HepG2 (cell line): ENCODE measurements around the gene DTNA. TPM values are rescaled to one million over a fixed set of nuclear protein-coding genes. Genes with fewer than 3 reads are reported as not detected.

Experiments
- CC2D1A ChIP-seq: sonication (generic); formaldehyde crosslinking; IDR thresholded peaks from 2 replicates; pipeline ENCODE4 v1.8.1; 2023; ENCODE audit warnings: mild to moderate bottlenecking, missing genetic modification reagents
- GFI1 ChIP-seq: sonication (generic); formaldehyde crosslinking; IDR thresholded peaks from 2 replicates; pipeline ENCODE4 v1.5.0; 2020; ENCODE audit warnings: missing genetic modification reagents, mild to moderate bottlenecking, borderline replicate concordance
- KDM6A ChIP-seq: IDR thresholded peaks from 2 replicates; pipeline ENCODE4 v1.6.1; 2016; ENCODE audit warnings: low read depth
- KMT2B ChIP-seq: IDR thresholded peaks from 2 replicates; pipeline ENCODE4 v1.6.1; 2016; ENCODE audit warnings: missing genetic modification reagents, missing compliant biosample characterization
- MED1 ChIP-seq: sonication (generic); formaldehyde crosslinking; IDR thresholded peaks from 2 replicates; pipeline ENCODE4 v1.4.0; 2020; ENCODE audit warnings: missing genetic modification reagents
- MEIS2 ChIP-seq: sonication (generic); formaldehyde crosslinking; IDR thresholded peaks from 2 replicates; pipeline ENCODE4 v1.9.0; 2021; ENCODE audit warnings: mild to moderate bottlenecking, missing genetic modification reagents
- POLR2AphosphoS2 ChIP-seq: IDR thresholded peaks from 2 replicates; pipeline ENCODE4 v1.6.1; 2011; ENCODE audit warnings: low read depth, low read length, improper control_type of control experiment
- RFXANK ChIP-seq: IDR thresholded peaks from 2 replicates; pipeline ENCODE4 v1.6.1; 2016
- ZFP1 ChIP-seq: IDR thresholded peaks from 2 replicates; pipeline ENCODE4 v1.6.1; 2016
- ZFP90 ChIP-seq: sonication (generic); formaldehyde crosslinking; IDR thresholded peaks from 2 replicates; pipeline ENCODE4 v1.8.0; 2022; ENCODE audit warnings: missing genetic modification reagents, mild to moderate bottlenecking, inconsistent platforms, borderline replicate concordance
- ZNF343 ChIP-seq: sonication (generic); formaldehyde crosslinking; IDR thresholded peaks from 2 replicates; pipeline ENCODE4 v1.4.0; 2020; ENCODE audit warnings: mild to moderate bottlenecking, missing genetic modification reagents
- ZNF780A ChIP-seq: sonication (generic); formaldehyde crosslinking; IDR thresholded peaks from 2 replicates; pipeline ENCODE4 v1.8.0; 2022; ENCODE audit warnings: mild to moderate bottlenecking, missing genetic modification reagents, moderate library complexity
- ZNF879 ChIP-seq: sonication (generic); formaldehyde crosslinking; IDR thresholded peaks from 2 replicates; pipeline ENCODE4 v1.8.1; 2023; ENCODE audit warnings: missing genetic modification reagents
- polyA plus RNA-seq, 8 experiments: library from polyadenylated mRNA; depleted of rRNA in 3 of 8; stranded (reverse) in 7 of 8; unstranded in 1 of 8; fragments of >200 nt; fragmentation: Illumina TruSeq in 4 of 8; extraction: Trizol in 4 of 8; gene quantifications; 2 replicates each; pipeline versions ENCODE4 v1.2.1 to v1.2.3, GENCODE V29; 2011 to 2016; ENCODE audit warnings: low read depth in 4 of 8, missing spikeins in 1 of 8, mixed read lengths in 1 of 8; ENCODE audit not compliant: insufficient read depth in 1 of 8
- total RNA-seq, 5 experiments: library from RNA; depleted of rRNA; stranded (reverse); fragments of >200 nt; fragmentation: Illumina TruSeq; extraction: Trizol; gene quantifications; 2 replicates each; pipeline ENCODE4 v1.2.3, GENCODE V29; 2016; ENCODE audit warnings: low read depth in 1 of 5
- TF ChIP-seq, protein P1 (sequence below): sonication (generic); formaldehyde crosslinking; IDR thresholded peaks from 2 replicates; pipeline ENCODE4 v1.5.0; 2020; ENCODE audit warnings: missing genetic modification reagents
- TF ChIP-seq, protein P2 (sequence below): sonication (generic); formaldehyde crosslinking; IDR thresholded peaks from 2 replicates; pipeline ENCODE4 v1.5.0; 2020; ENCODE audit warnings: missing genetic modification reagents, mild to moderate bottlenecking, borderline replicate concordance
- TF ChIP-seq, protein P3 (sequence below): sonication (generic); formaldehyde crosslinking; IDR thresholded peaks from 2 replicates; pipeline ENCODE4 v1.5.0; 2020; ENCODE audit warnings: missing genetic modification reagents, mild to moderate bottlenecking, borderline replicate concordance
- TF ChIP-seq, protein P4 (sequence below): sonication (generic); formaldehyde crosslinking; IDR thresholded peaks from 2 replicates; pipeline ENCODE4 v1.9.0; 2022; ENCODE audit warnings: missing genetic modification reagents, mild to moderate bottlenecking, borderline replicate concordance
- TF ChIP-seq, protein P5 (sequence below): sonication (generic); formaldehyde crosslinking; IDR thresholded peaks from 2 replicates; pipeline ENCODE4 v1.5.1; 2020; ENCODE audit warnings: mild to moderate bottlenecking, missing genetic modification reagents, moderate library complexity
- TF ChIP-seq, protein P6 (sequence below): sonication (generic); formaldehyde crosslinking; IDR thresholded peaks from 2 replicates; pipeline ENCODE4 v1.4.0; 2020; ENCODE audit warnings: missing genetic modification reagents
- TF ChIP-seq, protein P7 (sequence below), 2 experiments: sonication (generic) in 1 of 2; formaldehyde crosslinking in 1 of 2; IDR thresholded peaks; 2 replicates each; pipeline versions ENCODE4 v1.4.0 to v1.6.1; 2018 to 2020; ENCODE audit warnings: missing genetic modification reagents in 2 of 2, borderline replicate concordance in 1 of 2, low read depth in 1 of 2, mild to moderate bottlenecking in 1 of 2, missing biosample characterization in 1 of 2

Gene DTNA
- total and polyA plus RNA-seq, 2 of the 13 experiments (the other 11 are each of a cell fraction or from before 2014, with no cell fraction given): 8.5 to 29.0 TPM

DNA sequence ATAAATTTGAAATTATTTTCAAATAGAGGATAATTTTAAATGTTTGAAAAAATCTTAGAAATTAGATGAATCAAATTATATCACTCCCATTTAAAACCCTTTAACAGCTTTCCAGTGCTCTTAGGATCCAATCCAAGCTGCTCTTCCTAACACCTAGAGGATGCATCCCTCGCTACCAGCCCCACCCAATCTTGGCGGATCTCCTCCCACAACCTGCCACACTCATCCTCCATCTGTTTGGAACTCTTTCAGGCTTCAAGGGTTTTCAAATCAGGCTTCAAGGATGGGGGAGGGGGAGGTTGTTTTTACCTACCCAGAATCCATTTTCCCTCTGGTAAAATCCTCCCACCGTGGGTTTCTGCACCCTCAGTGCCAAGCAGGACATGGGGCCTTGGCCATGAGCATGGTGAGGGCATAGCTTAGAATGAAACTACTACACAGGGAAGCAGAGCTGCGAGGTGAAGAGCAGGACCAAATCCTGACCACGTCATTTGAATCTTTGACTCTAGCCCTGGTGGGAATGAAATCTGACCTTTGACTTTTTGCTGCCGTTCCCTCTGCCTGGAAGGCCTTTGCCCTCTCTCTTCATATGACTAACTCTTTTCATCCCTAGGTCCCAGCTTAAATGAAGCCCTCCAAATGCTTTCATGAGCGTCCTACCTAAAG, 218.1 kb downstream of the DTNA start (continued):
- TF ChIP-seq, protein P1, sequence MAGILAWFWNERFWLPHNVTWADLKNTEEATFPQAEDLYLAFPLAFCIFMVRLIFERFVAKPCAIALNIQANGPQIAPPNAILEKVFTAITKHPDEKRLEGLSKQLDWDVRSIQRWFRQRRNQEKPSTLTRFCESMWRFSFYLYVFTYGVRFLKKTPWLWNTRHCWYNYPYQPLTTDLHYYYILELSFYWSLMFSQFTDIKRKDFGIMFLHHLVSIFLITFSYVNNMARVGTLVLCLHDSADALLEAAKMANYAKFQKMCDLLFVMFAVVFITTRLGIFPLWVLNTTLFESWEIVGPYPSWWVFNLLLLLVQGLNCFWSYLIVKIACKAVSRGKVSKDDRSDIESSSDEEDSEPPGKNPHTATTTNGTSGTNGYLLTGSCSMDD (CRISPR knock-in tag): no peak
- TF ChIP-seq, protein P2, sequence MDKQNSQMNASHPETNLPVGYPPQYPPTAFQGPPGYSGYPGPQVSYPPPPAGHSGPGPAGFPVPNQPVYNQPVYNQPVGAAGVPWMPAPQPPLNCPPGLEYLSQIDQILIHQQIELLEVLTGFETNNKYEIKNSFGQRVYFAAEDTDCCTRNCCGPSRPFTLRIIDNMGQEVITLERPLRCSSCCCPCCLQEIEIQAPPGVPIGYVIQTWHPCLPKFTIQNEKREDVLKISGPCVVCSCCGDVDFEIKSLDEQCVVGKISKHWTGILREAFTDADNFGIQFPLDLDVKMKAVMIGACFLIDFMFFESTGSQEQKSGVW (CRISPR knock-in tag): no peak
- TF ChIP-seq RFXANK (CRISPR knock-in tag) (peak; percentile 47; the same call in 1 of the 2 replicates), ZNF343 (CRISPR knock-in tag) (no peak), ZNF780A (CRISPR knock-in tag) (no peak), MEIS2 (CRISPR knock-in tag) (peak; percentile 68; the same call in 1 of the 2 replicates), ZNF879 (no peak), ZFP90 (CRISPR knock-in tag) (no peak), MED1 (CRISPR knock-in tag) (peak; percentile 83), KMT2B (CRISPR knock-in tag) (peak; percentile 60; the same call in 1 of the 2 replicates), ZFP1 (no peak), CC2D1A (CRISPR knock-in tag) (no peak), KDM6A (peak; percentile 78), GFI1 (peak; percentile 87), POLR2AphosphoS2 (no peak)
- TF ChIP-seq, protein P3, sequence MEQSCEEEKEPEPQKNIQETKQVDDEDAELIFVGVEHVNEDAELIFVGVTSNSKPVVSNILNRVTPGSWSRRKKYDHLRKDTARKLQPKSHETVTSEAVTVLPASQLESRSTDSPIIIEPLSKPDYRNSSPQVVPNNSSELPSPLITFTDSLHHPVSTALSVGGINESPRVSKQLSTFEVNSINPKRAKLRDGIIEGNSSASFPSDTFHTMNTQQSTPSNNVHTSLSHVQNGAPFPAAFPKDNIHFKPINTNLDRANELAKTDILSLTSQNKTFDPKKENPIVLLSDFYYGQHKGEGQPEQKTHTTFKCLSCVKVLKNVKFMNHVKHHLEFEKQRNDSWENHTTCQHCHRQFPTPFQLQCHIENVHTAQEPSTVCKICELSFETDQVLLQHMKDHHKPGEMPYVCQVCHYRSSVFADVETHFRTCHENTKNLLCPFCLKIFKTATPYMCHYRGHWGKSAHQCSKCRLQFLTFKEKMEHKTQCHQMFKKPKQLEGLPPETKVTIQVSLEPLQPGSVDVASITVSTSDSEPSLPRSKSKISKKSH (CRISPR knock-in tag): no peak
- TF ChIP-seq, protein P4, sequence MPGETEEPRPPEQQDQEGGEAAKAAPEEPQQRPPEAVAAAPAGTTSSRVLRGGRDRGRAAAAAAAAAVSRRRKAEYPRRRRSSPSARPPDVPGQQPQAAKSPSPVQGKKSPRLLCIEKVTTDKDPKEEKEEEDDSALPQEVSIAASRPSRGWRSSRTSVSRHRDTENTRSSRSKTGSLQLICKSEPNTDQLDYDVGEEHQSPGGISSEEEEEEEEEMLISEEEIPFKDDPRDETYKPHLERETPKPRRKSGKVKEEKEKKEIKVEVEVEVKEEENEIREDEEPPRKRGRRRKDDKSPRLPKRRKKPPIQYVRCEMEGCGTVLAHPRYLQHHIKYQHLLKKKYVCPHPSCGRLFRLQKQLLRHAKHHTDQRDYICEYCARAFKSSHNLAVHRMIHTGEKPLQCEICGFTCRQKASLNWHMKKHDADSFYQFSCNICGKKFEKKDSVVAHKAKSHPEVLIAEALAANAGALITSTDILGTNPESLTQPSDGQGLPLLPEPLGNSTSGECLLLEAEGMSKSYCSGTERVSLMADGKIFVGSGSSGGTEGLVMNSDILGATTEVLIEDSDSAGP (CRISPR knock-in tag): peak; percentile 46; the same call in 1 of the 2 replicates
- TF ChIP-seq, protein P5, sequence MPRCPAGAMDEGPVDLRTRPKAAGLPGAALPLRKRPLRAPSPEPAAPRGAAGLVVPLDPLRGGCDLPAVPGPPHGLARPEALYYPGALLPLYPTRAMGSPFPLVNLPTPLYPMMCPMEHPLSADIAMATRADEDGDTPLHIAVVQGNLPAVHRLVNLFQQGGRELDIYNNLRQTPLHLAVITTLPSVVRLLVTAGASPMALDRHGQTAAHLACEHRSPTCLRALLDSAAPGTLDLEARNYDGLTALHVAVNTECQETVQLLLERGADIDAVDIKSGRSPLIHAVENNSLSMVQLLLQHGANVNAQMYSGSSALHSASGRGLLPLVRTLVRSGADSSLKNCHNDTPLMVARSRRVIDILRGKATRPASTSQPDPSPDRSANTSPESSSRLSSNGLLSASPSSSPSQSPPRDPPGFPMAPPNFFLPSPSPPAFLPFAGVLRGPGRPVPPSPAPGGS (CRISPR knock-in tag): no peak
- TF ChIP-seq, protein P6, sequence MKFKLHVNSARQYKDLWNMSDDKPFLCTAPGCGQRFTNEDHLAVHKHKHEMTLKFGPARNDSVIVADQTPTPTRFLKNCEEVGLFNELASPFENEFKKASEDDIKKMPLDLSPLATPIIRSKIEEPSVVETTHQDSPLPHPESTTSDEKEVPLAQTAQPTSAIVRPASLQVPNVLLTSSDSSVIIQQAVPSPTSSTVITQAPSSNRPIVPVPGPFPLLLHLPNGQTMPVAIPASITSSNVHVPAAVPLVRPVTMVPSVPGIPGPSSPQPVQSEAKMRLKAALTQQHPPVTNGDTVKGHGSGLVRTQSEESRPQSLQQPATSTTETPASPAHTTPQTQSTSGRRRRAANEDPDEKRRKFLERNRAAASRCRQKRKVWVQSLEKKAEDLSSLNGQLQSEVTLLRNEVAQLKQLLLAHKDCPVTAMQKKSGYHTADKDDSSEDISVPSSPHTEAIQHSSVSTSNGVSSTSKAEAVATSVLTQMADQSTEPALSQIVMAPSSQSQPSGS (CRISPR knock-in tag): peak; percentile 76
- TF ChIP-seq, protein P7, sequence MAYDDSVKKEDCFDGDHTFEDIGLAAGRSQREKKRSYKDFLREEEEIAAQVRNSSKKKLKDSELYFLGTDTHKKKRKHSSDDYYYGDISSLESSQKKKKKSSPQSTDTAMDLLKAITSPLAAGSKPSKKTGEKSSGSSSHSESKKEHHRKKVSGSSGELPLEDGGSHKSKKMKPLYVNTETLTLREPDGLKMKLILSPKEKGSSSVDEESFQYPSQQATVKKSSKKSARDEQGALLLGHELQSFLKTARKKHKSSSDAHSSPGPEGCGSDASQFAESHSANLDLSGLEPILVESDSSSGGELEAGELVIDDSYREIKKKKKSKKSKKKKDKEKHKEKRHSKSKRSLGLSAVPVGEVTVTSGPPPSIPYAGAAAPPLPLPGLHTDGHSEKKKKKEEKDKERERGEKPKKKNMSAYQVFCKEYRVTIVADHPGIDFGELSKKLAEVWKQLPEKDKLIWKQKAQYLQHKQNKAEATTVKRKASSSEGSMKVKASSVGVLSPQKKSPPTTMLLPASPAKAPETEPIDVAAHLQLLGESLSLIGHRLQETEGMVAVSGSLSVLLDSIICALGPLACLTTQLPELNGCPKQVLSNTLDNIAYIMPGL (CRISPR knock-in tag; IDR thresholded peaks at IDR 0.05; ENCODE audit: borderline replicate concordance in 1 of 2, low read depth in 1 of 2): peak in 1 of 2 experiments; percentile 32; a peak in 1 of 4 replicates
